ENCODE data around the gene CTRB1.

- no peak for TF ChIP-seq GATA2 (IDR thresholded peaks at IDR 0.05; ENCODE audit: low read depth, low read length)
- no peak for TF ChIP-seq GATA3 (IDR thresholded peaks at IDR 0.05; ENCODE audit: low read depth, low read length)
These were observed 33.5 kb downstream of the CTRB1 start for GRCh38 chr16:75252049-75252864.

All from SH-SY5Y (cell line).